Stimulated activated CD8-positive, alpha-beta memory T cell treated with anti-CD3 and anti-CD28 coated beads, Interleukin-15, amount 100 ng/mL, for 24 hours (primary cell): ENCODE results near the gene LIMK1.

Experiments
- DNase-seq: peaks from one replicate; pipeline ENCODE4 v3.0.0-alpha.2; 2020; ENCODE audit warnings: low read depth

LIMK1 gene

GRCh38 chr7:74056096-74056915 lies 27.3 kb upstream of the LIMK1 start:
- no peak for DNase-seq

GRCh38 chr7:74057216-74057925 lies 26.2 kb upstream of the LIMK1 start:
- no peak for DNase-seq

- no peak for DNase-seq
Observed at GRCh38 chr7:74057987-74058386, 25.6 kb upstream of the LIMK1 start.

GRCh38 chr7:74058486-74058885 lies 25.1 kb upstream of the LIMK1 start:
- no peak for DNase-seq

- DNase-seq = no peak
Observed at GRCh38 chr7:74059037-74059436, 24.6 kb upstream of the LIMK1 start.

GRCh38 chr7:74059681-74060588 lies 23.7 kb upstream of the LIMK1 start:
- DNase-seq = no peak

GRCh38 chr7:74061840-74062539 lies 21.6 kb upstream of the LIMK1 start:
- DNase-seq = peak; percentile 16

- no peak for DNase-seq
Observed at GRCh38 chr7:74063223-74063641, 20.4 kb upstream of the LIMK1 start.

GRCh38 chr7:74063646-74064045 lies 20.0 kb upstream of the LIMK1 start:
- DNase-seq = no peak

GRCh38 chr7:74064696-74065095 lies 18.9 kb upstream of the LIMK1 start:
- no peak for DNase-seq

GRCh38 chr7:74066626-74067025 lies 17.0 kb upstream of the LIMK1 start:
- DNase-seq = no peak

GRCh38 chr7:74068378-74069085 lies 15.1 kb upstream of the LIMK1 start:
- DNase-seq = no peak

GRCh38 chr7:74069086-74069541 lies 14.5 kb upstream of the LIMK1 start:
- DNase-seq = no peak

- no peak for DNase-seq
Observed at GRCh38 chr7:74069790-74070618, 13.6 kb upstream of the LIMK1 start.

- no peak for DNase-seq
Observed at GRCh38 chr7:74070619-74070921, 13.0 kb upstream of the LIMK1 start.

GRCh38 chr7:74071121-74071520 lies 12.5 kb upstream of the LIMK1 start:
- no peak for DNase-seq

GRCh38 chr7:74074770-74075169 lies 8.8 kb upstream of the LIMK1 start:
- DNase-seq = no peak

GRCh38 chr7:74078461-74078860 lies 5.1 kb upstream of the LIMK1 start:
- no peak for DNase-seq

- DNase-seq = no peak
Observed at GRCh38 chr7:74082770-74083116, 861 bp upstream of the LIMK1 start.

- no peak for DNase-seq
Observed at GRCh38 chr7:74083928-74084721, 521 bp downstream of the LIMK1 start.
